Measurements from ENCODE around the gene PACS2. TPM values are rescaled to one million over a fixed set of nuclear protein-coding genes. Genes with fewer than 3 reads are reported as not detected.

PACS2 gene
- total RNA-seq, 1 donor from 2014 or later = 263 TPM

- Mint-ChIP-seq H3K36me3 (ENCODE audit: unreplicated experiment) (no peaks in the 10 kb centered on the region), H3K4me3 (ENCODE audit: unreplicated experiment) (peak within 1 kb of the TSS; percentile 79), H3K9me3 (ENCODE audit: unreplicated experiment) (peaks cover 14% of the 10 kb centered on the region), H3K27ac (ENCODE audit: unreplicated experiment) (peak within 1 kb of the TSS; percentile 84), H3K27me3 (ENCODE audit: unreplicated experiment) (peaks cover 10% of the 10 kb centered on the region), H3K4me1 (ENCODE audit: low read depth, unreplicated experiment) (peaks cover 21% of the 10 kb centered on the region)
- DNase-seq = peak; percentile 38
- no peak for TF ChIP-seq CTCF (IDR thresholded peaks at IDR 0.05; ENCODE audit: partially characterized antibody, unreplicated experiment)
Measured at GRCh38 chr14:105419195-105420091, 104.9 kb downstream of the PACS2 start, which contains the start of gene MTA1. MTA1 (plus strand) TSS chr14:105419827; CDS start chr14:105420036, 209 bp downstream.

GRCh38 chr14:105420101-105420973 lies 105.8 kb downstream of the PACS2 start:
- H3K4me3 Mint-ChIP-seq (ENCODE audit: unreplicated experiment) = peak overlapping the region; percentile 90
- TF ChIP-seq CTCF (IDR thresholded peaks at IDR 0.05; ENCODE audit: partially characterized antibody, unreplicated experiment) = no peak
- H3K9me3 Mint-ChIP-seq (ENCODE audit: unreplicated experiment) = peaks cover 12% of the 10 kb centered on the region
- peaks cover 10% of the 10 kb centered on the region for H3K27me3 Mint-ChIP-seq (ENCODE audit: unreplicated experiment)
- H3K4me1 Mint-ChIP-seq (ENCODE audit: low read depth, unreplicated experiment) = peaks cover 20% of the 10 kb centered on the region
- no peak overlapping the region for H3K27ac Mint-ChIP-seq (ENCODE audit: unreplicated experiment)
- DNase-seq = peak; percentile 22
- no peaks in the 10 kb centered on the region for H3K36me3 Mint-ChIP-seq (ENCODE audit: unreplicated experiment)

GRCh38 chr14:105420974-105421674 lies 106.6 kb downstream of the PACS2 start:
- DNase-seq = peak; percentile 30
- H3K9me3 Mint-ChIP-seq (ENCODE audit: unreplicated experiment) = peaks cover 12% of the 10 kb centered on the region
- peaks cover 10% of the 10 kb centered on the region for H3K27me3 Mint-ChIP-seq (ENCODE audit: unreplicated experiment)
- H3K4me1 Mint-ChIP-seq (ENCODE audit: low read depth, unreplicated experiment) = peaks cover 22% of the 10 kb centered on the region
- no peaks in the 10 kb centered on the region for H3K36me3 Mint-ChIP-seq (ENCODE audit: unreplicated experiment)
- TF ChIP-seq CTCF (IDR thresholded peaks at IDR 0.05; ENCODE audit: partially characterized antibody, unreplicated experiment) = no peak
- H3K27ac Mint-ChIP-seq (ENCODE audit: unreplicated experiment) = no peak overlapping the region
- peak overlapping the region; percentile 90 for H3K4me3 Mint-ChIP-seq (ENCODE audit: unreplicated experiment)

- Mint-ChIP-seq H3K36me3 (ENCODE audit: unreplicated experiment) (peaks cover under 1% of the 10 kb centered on the region), H3K27me3 (ENCODE audit: unreplicated experiment) (peaks cover 9% of the 10 kb centered on the region), H3K4me3 (ENCODE audit: unreplicated experiment) (peak overlapping the region; percentile 30), H3K27ac (ENCODE audit: unreplicated experiment) (no peak overlapping the region), H3K4me1 (ENCODE audit: low read depth, unreplicated experiment) (peaks cover 29% of the 10 kb centered on the region), H3K9me3 (ENCODE audit: unreplicated experiment) (peaks cover 11% of the 10 kb centered on the region)
- TF ChIP-seq CTCF (IDR thresholded peaks at IDR 0.05; ENCODE audit: partially characterized antibody, unreplicated experiment) = no peak
- DNase-seq = no peak
Measured at GRCh38 chr14:105421723-105422615, 107.4 kb downstream of the PACS2 start.

Data from glutamatergic neuron (in vitro differentiated cells).